Right ventricle myocardium inferior (tissue), 1 donor: Measurements from ENCODE around the gene C4orf50. TPM values are rescaled to one million over a fixed set of nuclear protein-coding genes. Genes with fewer than 3 reads are reported as not detected.
A peak's percentile ranks its signal among the peaks of the same experiment; 100 is the strongest.

Source experiments
- ATAC-seq: fragments of 200-7000 bp; cut with Tn5 transposase; one replicate; pipeline ENCODE4 v1.9.1; 2020; ENCODE audit warnings: mild to moderate bottlenecking, moderate library complexity
- DNase-seq: peaks from one replicate; pipeline ENCODE4 v3.0.0; 2021; ENCODE audit errors: missing footprints
- intact Hi-C: fragments of 100-400 bp; cut with DNase I; formaldehyde crosslinking; loops from one replicate; pipeline ENCODE4 v1.11.0; 2022
- total RNA-seq: library from RNA; stranded (reverse); fragmentation: NEBNext Ultra II Directional; extraction: Animal tissue kit (Norgen Biotek cat#: 25700); gene quantifications from one replicate; pipeline ENCODE4 v1.2.1, GENCODE V29; 2021
- donor health status: DM: no; HTN: yes; CAD: no; lungs with severe emphysema.

C4orf50 gene
- total RNA-seq, 1 donor from 2014 or later = not detected

- DNase-seq (no peak), ATAC-seq (no peak)
- intact Hi-C loops = no loop called here
Observed at GRCh38 chr4:5919044-5919443, 99.2 kb downstream of the C4orf50 start.

GRCh38 chr4:5918331-5918985, 99.8 kb downstream of the C4orf50 start:
- ATAC-seq = no peak
- DNase-seq = no peak
- intact Hi-C loops = no loop called here

GRCh38 chr4:5917672-5918071, 100.6 kb downstream of the C4orf50 start:
- no peak for ATAC-seq
- intact Hi-C loops = no loop called here
- no peak for DNase-seq

GRCh38 chr4:5916229-5916628, 102.0 kb downstream of the C4orf50 start:
- ATAC-seq = no peak
- DNase-seq = no peak
- intact Hi-C loops = no loop called here

- ATAC-seq (no peak), DNase-seq (no peak)
- intact Hi-C loops = no loop called here
Observed at GRCh38 chr4:5913454-5913853, 104.8 kb downstream of the C4orf50 start.

- ATAC-seq (no peak), DNase-seq (no peak)
- intact Hi-C loops = no loop called here
Observed at GRCh38 chr4:5912614-5913019, 105.6 kb downstream of the C4orf50 start.

GRCh38 chr4:5908876-5909427, 109.3 kb downstream of the C4orf50 start:
- DNase-seq (no peak), ATAC-seq (no peak)
- intact Hi-C loops = no loop called here

GRCh38 chr4:5906191-5906590, 112.0 kb downstream of the C4orf50 start:
- ATAC-seq (no peak), DNase-seq (no peak)
- intact Hi-C loops = no loop called here

- intact Hi-C loops = no loop called here
- DNase-seq (no peak), ATAC-seq (no peak)
Observed at GRCh38 chr4:5905714-5906113, 112.5 kb downstream of the C4orf50 start.

GRCh38 chr4:5900844-5901243, 117.4 kb downstream of the C4orf50 start:
- no peak for ATAC-seq
- DNase-seq = no peak
- intact Hi-C loops = no loop called here

GRCh38 chr4:5899881-5900280, 118.3 kb downstream of the C4orf50 start:
- intact Hi-C loops = no loop called here
- DNase-seq (no peak), ATAC-seq (no peak)

GRCh38 chr4:5899396-5899795, 118.8 kb downstream of the C4orf50 start:
- no peak for DNase-seq
- no peak for ATAC-seq
- intact Hi-C loops = no loop called here

GRCh38 chr4:5897674-5898073, 120.6 kb downstream of the C4orf50 start:
- ATAC-seq = no peak
- DNase-seq = no peak
- intact Hi-C loops = no loop called here

GRCh38 chr4:5895287-5895686, 122.9 kb downstream of the C4orf50 start:
- ATAC-seq = no peak
- intact Hi-C loops = no loop called here
- DNase-seq = no peak

GRCh38 chr4:5894266-5894665, 124.0 kb downstream of the C4orf50 start:
- intact Hi-C loops = no loop called here
- DNase-seq = no peak
- ATAC-seq = no peak

- DNase-seq (no peak), ATAC-seq (no peak)
- intact Hi-C loops = no loop called here
Observed at GRCh38 chr4:5893591-5893990, 124.6 kb downstream of the C4orf50 start.

GRCh38 chr4:5893004-5893580, 125.1 kb downstream of the C4orf50 start, which contains the start of gene CRMP1:
Gene CRMP1, minus strand, starts transcription at chr4:5893086. Its CDS starts 117 bp downstream, at chr4:5892969.
- ATAC-seq (peak; percentile 57), DNase-seq (no peak)
- intact Hi-C loops = no loop called here

- DNase-seq = no peak
- ATAC-seq = no peak
- intact Hi-C loops = no loop called here
Observed at GRCh38 chr4:5892323-5893003, 125.8 kb downstream of the C4orf50 start.

- intact Hi-C loops = no loop called here
- DNase-seq = no peak
- no peak for ATAC-seq
Observed at GRCh38 chr4:5891563-5892322, 126.5 kb downstream of the C4orf50 start.
